Superior temporal gyrus (tissue), 1 donor: Measurements from ENCODE around the gene IKZF1.

ENCODE experiments used
- DNase-seq: peaks from one replicate; pipeline ENCODE4 v3.0.0-alpha.2; 2016; ENCODE audit errors: extremely low spot score

IKZF1 gene

DNA sequence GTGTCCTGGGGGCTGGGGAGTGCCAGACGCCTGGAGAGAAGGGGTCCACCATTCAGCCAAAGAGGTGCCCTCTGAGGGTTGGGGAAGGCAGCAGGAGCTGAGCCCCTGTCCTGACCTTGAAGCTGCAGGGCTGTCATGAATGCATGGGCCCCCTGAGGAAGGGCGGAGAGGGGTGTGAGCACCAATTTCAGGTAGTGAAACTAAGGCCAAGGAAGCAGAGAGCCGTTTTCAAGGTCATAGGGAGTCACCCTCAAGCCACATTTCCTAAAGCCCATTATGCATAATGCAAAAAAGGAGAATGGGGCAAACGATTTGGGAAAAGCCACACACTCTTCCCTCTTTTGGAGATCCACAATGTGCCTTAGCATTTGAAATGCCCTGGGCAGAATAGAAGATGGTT, 108.5 kb downstream of the IKZF1 start:
- DNase-seq, result no peak

DNA sequence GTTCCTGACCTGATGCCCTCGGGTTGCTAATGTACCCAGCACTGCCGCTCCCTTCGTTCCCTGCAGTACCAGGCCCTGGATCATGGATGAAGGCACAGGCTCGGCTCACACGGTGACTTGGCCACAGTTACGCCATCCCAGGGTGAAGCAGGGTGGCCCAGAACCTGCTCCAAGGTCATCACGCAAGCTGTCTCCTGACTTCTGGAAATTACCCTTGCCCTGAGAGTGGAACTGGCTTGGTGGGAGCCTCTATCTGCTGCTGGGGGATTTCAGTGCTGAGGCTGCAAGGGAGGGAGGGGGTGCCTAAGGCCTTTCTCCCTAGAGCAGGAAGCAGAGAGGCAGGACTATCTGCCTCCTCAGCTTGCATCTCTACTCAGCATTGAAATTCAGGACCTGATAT, 109.0 kb downstream of the IKZF1 start:
- DNase-seq, result no peak

DNA sequence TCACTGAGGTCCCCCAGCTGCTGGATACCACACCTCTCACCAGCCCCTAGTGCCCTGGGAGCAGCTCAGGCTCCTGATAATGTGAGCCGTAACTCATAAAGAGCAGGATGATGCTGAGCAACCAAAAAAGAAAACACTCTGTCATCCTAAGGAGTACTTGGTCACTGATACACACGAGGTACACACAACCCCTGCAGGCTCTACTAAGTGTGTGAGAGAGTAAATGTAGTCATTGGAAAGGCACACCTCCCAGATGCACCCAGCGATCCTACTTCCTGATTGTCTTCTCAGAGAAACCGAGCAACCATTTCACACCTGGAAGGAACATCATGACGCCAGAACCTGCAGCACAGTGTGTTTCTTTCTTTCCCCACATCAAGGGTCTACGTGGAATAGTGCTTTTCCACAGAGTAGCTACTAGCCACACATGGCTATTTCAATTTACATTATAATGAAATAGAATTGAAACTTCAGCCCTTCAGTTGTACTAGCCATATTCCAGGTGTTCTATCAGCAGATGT, 111.4 kb downstream of the IKZF1 start:
- no peak for DNase-seq

DNA sequence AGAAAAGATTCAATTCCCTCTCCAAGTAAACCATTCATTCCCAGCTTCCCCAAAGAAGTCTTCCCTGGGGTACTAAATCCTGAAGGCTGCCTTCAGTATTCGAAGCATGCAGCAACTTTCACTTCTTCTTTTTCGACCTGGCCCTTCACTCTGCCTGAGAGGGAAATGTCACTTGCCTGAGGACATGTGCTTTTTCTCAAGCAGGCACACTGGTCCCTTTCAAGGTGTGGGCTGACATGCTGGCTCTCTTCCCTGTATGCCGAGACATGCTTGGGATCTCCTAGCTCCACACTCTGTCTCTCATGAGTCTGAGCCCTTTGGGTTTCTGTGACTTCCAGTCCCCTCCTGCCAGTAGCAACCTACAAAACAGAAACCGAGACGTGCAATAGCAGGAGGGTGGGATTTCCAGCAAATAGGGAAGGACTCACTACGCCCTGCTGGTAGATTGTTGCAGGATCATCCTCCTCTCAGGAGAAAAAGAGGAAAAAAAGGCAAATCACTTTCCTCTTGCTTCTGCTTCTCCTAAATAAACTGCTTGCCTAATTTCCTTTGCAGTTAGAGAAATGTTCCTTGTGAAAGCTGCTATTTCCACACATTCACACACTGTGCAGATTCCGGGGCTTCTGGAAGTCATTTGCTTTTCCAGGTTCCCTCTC, 112.1 kb downstream of the IKZF1 start:
- DNase-seq, result peak; percentile 39

DNA sequence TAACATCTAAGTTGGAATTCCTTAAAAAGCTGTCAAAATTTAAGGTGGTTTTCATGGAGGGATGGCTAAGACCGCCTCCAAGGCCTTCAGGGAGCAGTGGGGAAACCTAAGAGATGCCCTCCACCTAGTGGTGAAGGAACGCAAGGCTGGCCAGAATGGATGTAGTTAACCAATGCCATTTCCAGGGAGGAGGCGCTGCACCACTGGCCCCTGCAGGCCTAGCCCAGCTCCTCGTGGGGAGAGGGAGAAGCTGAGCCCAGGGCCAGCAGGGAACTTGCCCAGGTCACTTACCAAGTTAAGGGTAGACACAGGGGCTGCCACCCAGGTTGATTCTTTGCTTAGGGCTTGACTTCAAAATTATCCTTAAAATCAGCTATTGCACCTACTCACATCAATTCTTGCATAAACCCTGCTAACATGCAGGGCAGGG, 113.6 kb downstream of the IKZF1 start:
- peak; percentile 75 for DNase-seq

DNA sequence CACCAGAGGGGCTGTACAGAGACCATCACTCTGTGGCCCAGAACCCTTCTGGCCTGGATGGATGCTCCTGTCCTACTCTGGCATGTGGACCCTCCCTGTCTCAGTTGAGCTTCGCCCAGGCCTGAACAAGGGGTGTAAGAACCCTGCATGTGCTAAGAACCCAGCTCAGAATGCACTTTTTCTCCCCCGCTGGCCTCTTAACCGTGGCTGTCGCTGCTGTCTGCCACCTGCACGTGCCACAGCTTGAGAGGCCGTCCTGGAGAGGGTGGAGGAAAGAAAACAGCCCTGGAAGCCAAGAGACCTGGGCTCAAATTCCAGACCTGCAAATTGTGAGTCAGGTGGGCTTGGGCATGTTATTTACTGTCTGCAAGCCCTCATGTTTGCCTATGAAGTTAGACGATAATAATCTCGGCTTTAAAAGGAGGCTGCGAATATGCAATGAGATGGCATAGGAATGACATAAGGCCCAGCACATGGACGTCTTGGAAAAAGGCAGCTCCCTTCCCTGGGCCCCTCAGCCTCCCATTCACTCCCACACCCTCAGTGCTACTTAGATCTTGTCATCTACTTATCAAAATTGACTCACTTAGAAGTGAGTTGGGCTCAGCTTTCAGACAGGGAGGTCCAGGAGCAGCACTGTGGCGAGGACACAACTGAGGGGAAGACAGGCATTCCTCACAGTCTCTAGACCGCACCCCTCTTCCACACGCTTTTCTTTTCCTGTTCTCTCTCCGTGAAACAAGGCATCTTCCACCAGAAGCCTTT, 114.2 kb downstream of the IKZF1 start:
- no peak for DNase-seq

DNA sequence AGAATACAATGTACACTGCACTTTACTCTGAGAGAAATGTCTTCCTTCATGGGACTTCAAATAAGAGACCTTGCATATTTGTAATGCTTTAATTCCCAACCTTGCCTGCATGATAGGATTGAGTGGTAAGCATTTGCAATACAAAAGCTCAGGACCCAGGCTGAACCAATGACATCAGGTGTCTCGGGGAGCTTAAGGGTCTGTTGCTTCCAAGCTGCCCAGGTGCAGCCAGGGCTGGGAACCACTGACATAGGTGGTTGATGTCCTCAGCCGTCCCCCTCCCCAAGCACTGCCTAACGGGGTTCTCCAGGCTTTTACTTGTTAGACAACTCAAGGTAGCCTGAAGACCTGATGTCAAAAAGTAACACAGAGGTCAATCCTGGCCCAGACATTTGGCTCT, 116.5 kb downstream of the IKZF1 start:
- DNase-seq, result no peak

DNA sequence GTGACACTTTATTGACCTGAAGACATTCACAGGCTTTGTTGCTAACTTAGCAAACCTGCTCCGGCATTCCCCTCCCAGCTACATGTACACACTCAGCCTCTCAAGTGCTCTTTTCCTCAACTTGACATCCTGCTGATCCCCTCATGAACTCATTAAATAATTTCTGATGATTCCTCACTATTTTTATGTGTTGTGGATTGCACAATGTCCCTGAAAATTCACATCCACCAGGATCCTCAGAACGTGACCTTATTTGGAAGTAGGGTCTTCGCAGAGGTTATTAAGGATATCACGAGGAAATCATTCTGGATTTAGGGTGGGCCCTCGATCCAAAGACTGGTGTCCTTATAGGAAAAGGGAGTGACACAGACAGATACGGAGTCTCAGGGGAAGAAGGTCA, 118.3 kb downstream of the IKZF1 start:
- DNase-seq, result no peak

DNA sequence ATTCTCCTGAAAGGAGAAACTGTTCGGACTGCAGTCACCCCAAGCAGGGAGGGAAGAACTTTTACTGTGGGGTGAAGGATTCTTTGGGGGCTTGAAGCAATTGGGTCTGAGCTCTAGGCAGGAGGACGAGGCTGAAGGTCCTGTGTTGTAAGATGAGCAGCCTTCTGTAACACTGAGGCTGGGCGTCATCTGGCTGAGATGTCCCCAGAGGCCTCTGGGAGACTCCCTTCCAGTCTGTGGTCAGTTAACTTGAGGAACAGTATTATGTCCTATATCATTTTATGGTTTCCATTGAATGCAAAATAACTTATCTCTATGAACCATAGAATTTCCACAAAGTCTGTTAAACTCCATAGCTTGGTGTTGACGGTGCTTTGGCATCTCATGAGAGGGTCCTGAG, 119.3 kb downstream of the IKZF1 start:
- DNase-seq, result no peak

DNA sequence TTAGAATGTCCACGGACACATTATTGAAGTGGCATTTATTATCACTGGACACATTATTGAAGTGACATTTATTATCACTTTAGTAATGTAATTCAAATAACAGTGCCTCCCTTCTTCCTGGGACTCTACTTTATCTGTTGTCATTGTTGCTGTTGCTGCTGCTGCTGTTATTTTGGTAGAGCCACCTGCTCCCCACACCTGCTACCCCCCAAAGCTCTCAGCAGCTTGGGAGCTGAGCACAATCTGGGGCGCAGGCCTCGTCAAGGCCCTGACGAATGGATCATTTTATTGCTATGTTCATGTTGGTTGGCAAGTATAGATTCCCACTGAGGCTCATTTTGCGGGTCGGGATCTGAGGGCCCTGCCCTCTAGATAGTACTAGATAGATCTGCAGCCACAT, 120.8 kb downstream of the IKZF1 start:
- no peak for DNase-seq

DNA sequence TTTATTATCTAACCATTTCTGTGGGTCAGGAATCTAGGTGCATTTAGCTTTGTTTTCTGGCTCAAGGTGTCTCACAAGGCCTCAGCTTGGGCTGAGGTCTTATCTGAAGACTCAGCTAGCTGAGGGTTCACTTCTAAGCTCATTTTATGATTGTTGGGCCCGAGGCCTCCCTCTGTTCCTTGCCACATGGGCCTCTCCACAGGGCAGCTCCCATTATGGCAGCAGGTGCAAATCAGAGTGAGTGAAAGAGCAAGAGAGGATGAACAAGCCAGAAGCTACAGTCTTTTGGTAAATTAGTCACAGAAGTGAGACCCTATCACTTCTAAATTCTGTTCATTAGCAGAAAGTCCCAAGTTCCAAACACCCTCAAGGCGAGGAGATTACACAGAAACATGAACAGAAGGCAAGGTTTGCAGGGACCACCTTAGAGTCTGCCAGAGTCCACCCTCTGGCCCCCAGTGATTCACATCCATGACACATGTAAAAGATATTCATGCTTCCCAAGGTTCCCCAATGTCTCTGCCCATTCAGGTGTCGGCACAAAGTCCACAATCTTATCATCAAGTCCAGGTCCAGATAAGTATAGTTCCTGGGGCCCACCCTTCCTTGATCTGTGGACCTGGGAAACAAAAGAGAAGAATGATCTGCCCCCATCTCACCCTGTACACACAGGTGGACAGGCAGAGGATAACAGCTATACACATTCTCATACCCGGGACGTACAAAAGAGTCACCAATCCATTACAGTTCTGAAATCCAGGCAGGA, 121.9 kb downstream of the IKZF1 start:
- DNase-seq, result no peak

DNA sequence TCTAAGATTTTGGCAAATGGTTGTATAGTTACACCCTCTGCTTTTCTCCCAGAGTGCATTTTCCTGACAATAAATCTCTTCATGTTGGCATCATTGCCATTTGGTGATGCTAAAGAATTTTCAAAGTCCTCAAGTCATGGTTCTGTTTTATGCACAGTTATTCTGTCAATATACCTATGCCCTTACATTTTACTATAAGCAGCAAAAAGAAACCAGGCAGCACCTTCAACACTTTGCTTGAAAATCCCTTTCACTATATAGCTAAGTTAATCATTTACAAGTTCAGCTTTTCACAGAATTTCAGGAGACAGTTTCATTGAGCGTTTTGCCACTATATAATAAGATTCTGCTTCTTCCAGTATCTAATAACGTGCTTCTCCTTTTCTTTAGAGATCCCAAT, 123.0 kb downstream of the IKZF1 start:
- no peak for DNase-seq

DNA sequence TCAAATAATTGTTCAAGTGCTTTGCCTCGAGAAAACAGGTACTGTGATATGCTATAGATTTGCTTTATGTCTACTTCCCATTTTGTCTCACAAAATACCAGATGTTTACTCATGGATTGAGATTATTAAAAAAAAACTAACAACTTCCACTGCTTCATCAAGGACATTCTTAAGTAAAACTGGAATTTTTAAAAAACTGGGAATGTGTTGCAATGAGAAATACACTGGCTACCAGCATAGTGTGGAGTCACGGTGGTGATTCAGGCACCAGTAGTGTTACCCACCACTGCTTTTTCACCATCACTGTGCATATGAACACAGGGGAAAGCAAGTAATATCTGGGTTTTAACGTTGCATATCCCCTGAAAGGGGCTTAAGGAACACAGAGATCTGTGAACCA, 124.4 kb downstream of the IKZF1 start:
- DNase-seq, result no peak

DNA sequence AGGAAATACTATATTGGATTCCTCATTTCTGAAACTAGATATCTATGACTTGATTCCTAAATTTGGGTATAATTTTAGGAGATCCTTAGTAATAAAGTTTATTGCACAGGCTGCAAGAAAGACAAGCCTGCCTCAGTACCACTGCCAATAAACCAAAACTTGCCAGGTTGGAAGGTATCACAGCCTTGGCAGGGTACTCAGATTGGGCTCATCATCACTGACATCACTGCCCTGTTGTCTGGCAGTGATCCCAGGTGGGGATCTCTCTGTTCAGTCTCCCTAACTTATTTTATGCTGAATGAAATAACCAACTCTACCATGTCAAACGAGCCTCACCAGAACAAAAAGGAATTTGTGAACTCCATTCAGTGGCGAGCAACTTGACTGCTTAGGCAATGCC, 126.8 kb downstream of the IKZF1 start:
- DNase-seq, result no peak

DNA sequence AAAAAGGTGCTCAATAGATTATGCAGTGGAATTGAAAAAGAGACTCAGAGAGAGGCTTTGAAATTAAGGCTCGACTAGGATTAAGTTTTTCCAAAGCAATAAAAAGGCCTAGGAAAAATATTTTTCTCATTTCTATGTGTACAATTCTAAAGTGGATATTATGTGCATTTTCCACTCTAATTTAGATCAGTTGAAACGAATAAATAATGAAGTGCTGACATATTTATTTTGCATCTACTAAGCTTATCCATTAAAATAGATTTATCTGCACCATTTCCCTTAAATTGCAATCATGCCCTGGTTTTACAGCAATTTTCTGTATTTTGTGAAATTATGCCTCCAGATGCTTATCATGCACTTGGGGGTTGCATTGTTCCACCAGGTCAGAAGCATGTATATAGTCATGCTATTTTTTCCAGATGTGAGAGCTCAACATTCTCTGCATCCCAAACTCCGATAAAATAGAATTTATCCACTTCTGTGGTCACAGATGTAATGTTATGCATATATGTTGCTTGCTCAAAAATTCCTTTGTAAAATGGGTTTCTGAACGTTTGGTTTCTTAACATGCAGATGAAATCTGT, 127.3 kb downstream of the IKZF1 start:
- DNase-seq, result no peak

DNA sequence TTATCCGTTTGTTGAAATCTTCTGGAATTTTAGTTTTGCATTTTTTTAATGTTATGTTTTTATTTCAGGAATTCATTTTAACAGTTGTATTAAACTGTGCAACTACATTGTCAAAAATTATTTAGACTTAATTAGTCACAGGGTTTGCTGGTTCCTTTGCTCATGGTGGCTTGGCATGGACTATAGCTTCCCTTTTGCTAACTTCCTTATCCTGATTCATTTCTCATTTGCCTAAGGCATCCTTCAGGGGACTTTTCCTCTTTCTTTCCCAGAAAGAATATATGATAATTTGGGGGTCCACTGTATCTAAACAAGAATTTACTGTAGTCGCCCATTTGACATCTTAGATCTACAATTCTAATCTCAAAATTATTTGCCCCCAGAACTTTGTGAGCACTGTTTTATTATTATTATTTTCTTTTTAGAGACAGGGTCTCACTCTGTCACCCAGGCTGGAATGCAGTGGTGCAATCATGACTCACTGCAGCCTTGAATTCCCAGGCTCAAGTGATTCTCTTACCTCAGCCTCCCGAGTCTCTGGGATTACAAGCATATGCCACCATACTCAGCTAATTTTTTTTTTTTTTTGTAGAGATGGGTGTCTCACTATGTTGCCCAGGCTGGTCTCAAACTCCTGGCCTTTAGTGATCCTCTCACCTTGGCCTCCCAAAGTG, 131.8 kb downstream of the IKZF1 start:
- no peak for DNase-seq

DNA sequence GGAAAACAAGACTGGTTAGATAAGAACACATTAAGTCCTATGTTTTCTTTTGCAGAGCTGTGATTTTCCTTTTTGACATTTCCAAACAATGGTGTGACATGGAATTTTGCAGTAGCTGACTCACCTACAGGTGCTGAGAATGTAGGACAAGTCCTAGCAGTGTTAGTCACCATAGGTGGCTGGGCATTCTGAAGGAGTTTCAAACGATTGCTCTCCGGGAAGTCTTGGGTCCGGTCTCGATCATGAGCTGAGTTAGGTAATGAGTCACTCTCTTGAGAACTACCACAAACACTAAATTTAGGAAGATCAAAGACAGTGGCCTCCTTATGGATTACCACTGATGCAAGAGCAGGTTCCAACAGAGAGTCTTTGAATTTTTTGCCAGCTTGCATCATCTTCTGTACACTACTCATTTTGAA, 142.0 kb downstream of the IKZF1 start:
- DNase-seq, result no peak

DNA sequence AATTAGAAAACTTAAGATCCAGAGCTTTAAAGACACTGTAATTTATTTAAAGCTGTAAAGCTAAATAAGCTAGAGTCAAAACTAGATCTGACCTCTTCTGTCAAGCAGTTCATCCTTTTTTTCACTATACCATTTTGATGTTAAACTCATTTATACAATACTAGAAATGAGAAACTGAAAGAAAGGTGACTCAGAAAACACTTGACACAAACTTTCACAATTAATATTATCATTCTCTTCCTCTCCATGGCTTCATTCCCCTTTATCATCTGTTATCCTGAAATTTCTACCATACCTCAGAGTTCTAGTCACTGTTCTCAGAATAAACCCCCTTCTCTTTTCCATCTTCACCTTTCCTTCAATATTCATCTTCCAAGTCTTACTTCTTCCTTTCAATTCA, 144.3 kb downstream of the IKZF1 start:
- no peak for DNase-seq

DNA sequence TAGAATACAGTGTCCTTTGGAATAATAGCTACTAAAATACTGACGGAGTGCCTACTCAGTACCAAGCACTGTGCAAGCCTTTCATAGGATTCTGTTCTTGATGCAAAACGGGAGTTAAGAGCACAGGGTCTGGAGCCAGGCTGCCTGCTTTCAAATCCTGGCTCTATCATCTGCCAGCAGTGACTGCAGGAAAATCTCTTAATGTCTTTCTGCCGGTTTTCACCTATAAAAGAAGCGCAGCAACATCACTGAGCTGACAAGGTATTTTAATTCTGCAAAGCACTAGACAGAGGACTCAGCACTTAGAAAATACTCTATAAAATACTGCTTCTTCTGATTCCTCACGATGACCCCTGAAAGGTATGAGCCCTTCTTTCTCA, 145.0 kb downstream of the IKZF1 start:
- DNase-seq, result no peak

DNA sequence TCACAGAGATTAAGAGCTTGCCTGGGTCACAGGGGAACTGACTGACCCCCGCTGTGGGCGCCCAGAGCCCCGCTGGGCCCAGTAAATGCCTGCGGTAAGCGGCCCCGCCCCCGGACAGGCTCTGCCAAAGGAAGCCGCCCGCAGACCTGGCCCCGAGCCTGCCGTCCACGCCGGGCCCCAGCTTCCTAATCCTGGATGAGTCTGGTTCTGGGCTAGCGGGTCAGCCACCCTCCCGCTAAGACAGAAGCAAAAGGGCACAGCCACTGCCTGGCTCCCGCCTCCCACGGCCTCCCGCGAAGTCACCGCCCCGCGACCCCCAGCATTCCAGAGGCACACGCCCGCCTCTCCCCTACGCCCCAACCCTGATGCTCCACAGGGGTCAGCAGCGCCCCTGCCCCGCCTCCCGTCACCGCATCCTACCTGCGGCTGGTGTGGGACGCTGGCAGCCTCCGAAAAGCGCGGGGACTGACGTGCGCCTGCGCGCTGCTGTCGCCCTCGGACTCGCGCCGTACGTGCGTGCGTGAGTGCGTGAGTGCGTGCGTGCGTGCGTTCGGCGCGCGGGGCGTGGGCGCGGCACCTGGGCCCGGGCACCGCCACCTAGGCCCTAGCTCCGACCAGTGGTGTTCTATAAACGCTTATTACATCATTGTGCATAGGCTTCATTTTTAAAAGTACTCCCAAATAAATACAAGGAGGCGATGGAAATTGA, 145.5 kb downstream of the IKZF1 start, which contains the start of gene FIGNL1:
Gene FIGNL1 (minus strand): TSS at position 470 of the 709 bp plus-strand sequence. CDS start 3,063 bp downstream, outside the sequence.
- DNase-seq, result peak; percentile 83

DNA sequence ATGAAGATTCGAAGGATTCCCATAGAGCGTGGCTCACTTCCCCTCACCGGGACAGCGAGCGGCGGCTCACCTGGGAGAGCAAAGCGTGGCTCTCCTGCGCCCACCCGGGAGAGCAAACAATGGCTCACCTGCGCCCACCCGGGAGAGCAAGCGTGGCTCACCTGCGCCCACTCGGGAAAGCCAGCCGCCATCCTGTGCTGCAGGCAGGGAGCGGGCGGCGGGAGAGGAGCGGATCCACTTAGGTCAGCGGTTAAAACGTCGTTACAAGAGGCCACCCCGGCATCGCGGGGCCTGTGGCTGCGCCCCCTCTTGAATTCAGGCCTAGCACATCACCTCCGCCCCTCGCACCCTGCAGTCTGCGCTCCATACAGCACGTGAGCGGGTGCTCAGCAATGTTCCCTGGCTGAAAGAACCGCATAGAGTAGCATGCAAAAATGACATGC, 146.1 kb downstream of the IKZF1 start:
- DNase-seq, result peak; percentile 22
